H1 (cell line): Measurements from ENCODE around the gene GBGT1. TPM values are rescaled to one million over a fixed set of nuclear protein-coding genes. Genes with fewer than 3 reads are reported as not detected.

Source experiments
- RFX5 ChIP-seq: IDR thresholded peaks from 2 replicates; pipeline ENCODE4 v1.6.1; 2011; ENCODE audit warnings: low read depth, low read length, improper control_type of control experiment, borderline replicate concordance
- RNF2 ChIP-seq: fragments of 200-900, 300-1000 bp; sonication (generic); IDR thresholded peaks from 2 replicates; pipeline ENCODE4 v1.7.1; 2016; ENCODE audit warnings: borderline replicate concordance, low read depth, mild to moderate bottlenecking, antibody characterized with exemption, low read length; ENCODE audit not compliant: poor library complexity, severe bottlenecking; ENCODE audit errors: missing control alignments
- polyA plus RNA-seq, 7 experiments: library from polyadenylated mRNA; depleted of rRNA in 3 of 7; stranded (reverse) in 5 of 7; unstranded in 2 of 7; fragments of >200 nt in 5 of 7; fragments of 200-250 nt in 2 of 7; gene quantifications; 1 replicate in 5 of 7; 2 replicates in 1 of 7; 4 replicates in 1 of 7; pipeline versions ENCODE4 v1.2.1 to v1.2.3, GENCODE V29; 2011 to 2013; ENCODE audit warnings: missing spikeins in 2 of 7, mixed read lengths in 2 of 7
- total RNA-seq: library from RNA; stranded (reverse); fragmentation: NEBNext Ultra II Directional; extraction: Animal tissue kit (Norgen Biotek cat#: 25700); gene quantifications from 2 replicates; pipeline ENCODE4 v1.2.1, GENCODE V29; 2021

GBGT1 gene
- total and polyA plus RNA-seq, 2 of the 8 experiments (the other 6 are each of a cell fraction or from before 2014, with no cell fraction given): 7.1 to 9.7 TPM

DNA sequence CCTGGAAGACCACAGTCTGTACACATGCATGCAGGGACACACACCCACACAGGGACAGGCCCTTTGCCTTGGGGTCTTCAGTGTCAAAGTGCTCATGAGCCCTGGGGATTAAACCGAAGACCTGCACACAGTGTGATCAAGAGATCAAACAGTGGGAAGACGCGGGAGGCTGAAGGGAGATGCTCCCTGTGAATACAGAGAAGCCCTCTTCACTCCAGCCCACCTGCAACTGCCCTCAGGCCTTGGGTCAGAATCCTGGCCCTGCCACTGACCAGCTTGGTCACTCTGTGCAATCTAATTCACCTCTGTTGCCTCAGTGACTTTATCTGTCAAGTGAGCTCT lies 45.6 kb downstream of the GBGT1 start (continued):
- TF ChIP-seq RNF2: no peak
- no peak for TF ChIP-seq RFX5
